CD4-positive, alpha-beta memory T cell (primary cell): ENCODE data around the gene IL1RAPL2. TPM values are rescaled to one million over a fixed set of nuclear protein-coding genes. Genes with fewer than 3 reads are reported as not detected.
"Not testable (repeated sequence)": the region's sequence is repeated elsewhere in the genome, so short reads cannot be mapped to it uniquely, and the experiment has no call there.

Experiments
- CTCF ChIA-PET: fragments of 350-600 bp; sonication (Branson Sonifier 250); formaldehyde crosslinking; loops from one replicate; lab custom pipeline; 2021; ENCODE audit warnings: inconsistent platforms; ENCODE audit not compliant: partially characterized antibody; lab: Charles Lee
- POLR2A ChIA-PET: fragments of 350-600 bp; sonication (Branson Sonifier 250); formaldehyde crosslinking; loops from one replicate; lab custom pipeline; 2021; ENCODE audit not compliant: partially characterized antibody; lab: Charles Lee
- DNase-seq, 5 donors: peaks; one replicate each; pipeline versions ENCODE4 v3.0.0 to v3.0.0-alpha.2; 2020 to 2022; ENCODE audit warnings: mixed read lengths in 1 of 5
- H3K27ac ChIP-seq: one replicate; pipeline ENCODE4 v1.7.0; 2013; ENCODE audit warnings: low read depth, low read length
- H3K27me3 ChIP-seq: 2 replicates; pipeline ENCODE4 v1.7.0; 2013; ENCODE audit warnings: mild to moderate bottlenecking, low read length, moderate library complexity; ENCODE audit not compliant: insufficient read depth
- H3K36me3 ChIP-seq: 2 replicates; pipeline ENCODE4 v1.7.0; 2013; ENCODE audit warnings: mild to moderate bottlenecking, low read length, moderate library complexity; ENCODE audit not compliant: insufficient read depth
- H3K4me1 ChIP-seq: 2 replicates; pipeline ENCODE4 v1.7.0; 2013; ENCODE audit warnings: mild to moderate bottlenecking, low read length, moderate library complexity; ENCODE audit not compliant: insufficient read depth
- H3K4me3 ChIP-seq, 2 donors: one replicate each; pipeline ENCODE4 v1.7.0; 2013; ENCODE audit warnings: low read length in 2 of 2, mild to moderate bottlenecking in 1 of 2
- H3K9me3 ChIP-seq, 2 donors: one replicate each; pipeline ENCODE4 v1.7.0; 2013; ENCODE audit warnings: low read length in 2 of 2, control low read depth in 1 of 2; ENCODE audit not compliant: control insufficient read depth in 1 of 2
- H3K27ac Mint-ChIP-seq, 7 donors: one replicate each; pipeline ENCODE4 v1.8.0; 2020 to 2021; ENCODE audit warnings: mixed read lengths in 7 of 7, mild to moderate bottlenecking in 6 of 7, inconsistent platforms in 3 of 7, moderate library complexity in 3 of 7
- H3K27me3 Mint-ChIP-seq, 2 donors: one replicate each; pipeline ENCODE4 v1.8.0; 2020 to 2021; ENCODE audit warnings: mixed read lengths in 2 of 2
- H3K36me3 Mint-ChIP-seq, 2 donors: one replicate each; pipeline ENCODE4 v1.8.0; 2020 to 2021; ENCODE audit warnings: mixed read lengths in 2 of 2, inconsistent platforms in 1 of 2, mild to moderate bottlenecking in 1 of 2
- H3K4me1 Mint-ChIP-seq, 4 donors: one replicate each; pipeline ENCODE4 v1.8.0; 2020 to 2021; ENCODE audit warnings: mixed read lengths in 4 of 4, mild to moderate bottlenecking in 1 of 4
- H3K4me3 Mint-ChIP-seq, 8 donors: one replicate each; pipeline ENCODE4 v1.8.0; 2020 to 2021; ENCODE audit warnings: mixed read lengths in 8 of 8, mild to moderate bottlenecking in 7 of 8, moderate library complexity in 6 of 8, inconsistent platforms in 3 of 8
- H3K9me3 Mint-ChIP-seq, 8 donors: one replicate each; pipeline ENCODE4 v1.8.0; 2020 to 2021; ENCODE audit warnings: mixed read lengths in 8 of 8, mild to moderate bottlenecking in 5 of 8, inconsistent platforms in 3 of 8, moderate library complexity in 1 of 8
- intact Hi-C: fragments of 100-400 bp; cut with micrococcal nuclease; formaldehyde crosslinking; loops from one replicate; pipeline ENCODE4 v1.15.1; 2023
- polyA plus RNA-seq, 2 donors: library from polyadenylated mRNA; unstranded; fragments of 300-500 nt; fragmentation: Illumina TruSeq; gene quantifications; one replicate each; pipeline ENCODE4 v1.2.3, GENCODE V29; 2021
- total RNA-seq, 2 experiments: library from RNA; stranded (reverse); gene quantifications; one replicate each; pipeline ENCODE4 v1.2.3, GENCODE V29; 2021

Gene IL1RAPL2
- total and polyA plus RNA-seq, 4 experiments from 2014 or later = not detected

DNA sequence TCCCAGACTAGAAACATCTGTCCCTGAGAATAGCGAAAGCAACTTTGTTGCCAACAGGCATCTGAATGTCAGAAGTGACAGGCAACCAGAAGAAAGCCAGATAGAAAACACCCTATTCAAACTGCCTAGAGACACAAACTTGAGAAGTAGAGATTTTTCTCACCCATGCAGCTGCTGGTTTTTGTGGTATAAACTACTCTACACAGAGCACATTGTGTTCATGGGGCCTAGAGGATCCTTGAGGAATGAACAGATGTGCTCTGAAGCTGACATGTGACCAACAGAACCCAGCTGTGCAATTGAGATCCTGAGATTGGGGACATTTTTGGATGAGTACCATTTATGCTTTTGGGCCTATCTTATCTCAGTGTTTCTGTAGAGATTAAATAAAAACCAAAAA, 1192.8 kb downstream of the IL1RAPL2 start:
- Mint-ChIP-seq H3K9me3 (peaks cover 0 to 9% (median 2%) of the 10 kb centered on the region in 8 donors), H3K27ac (no peak overlapping the region), H3K36me3 (no peaks in the 10 kb centered on the region), H3K4me1 (no peaks in the 10 kb centered on the region), H3K4me3 (no peak overlapping the region), H3K27me3 (no peaks in the 10 kb centered on the region)
- no peak overlapping the region for H3K4me3 ChIP-seq
- no peaks in the 10 kb centered on the region for H3K27me3 ChIP-seq
- H3K9me3 ChIP-seq = no peaks in the 10 kb centered on the region
- intact Hi-C loops = no loop called here
- H3K4me1 ChIP-seq = no peaks in the 10 kb centered on the region
- ChIA-PET CTCF (no interaction called here), POLR2A (no interaction called here)
- no peak for DNase-seq
- no peak overlapping the region for H3K27ac ChIP-seq
- no peaks in the 10 kb centered on the region for H3K36me3 ChIP-seq

DNA sequence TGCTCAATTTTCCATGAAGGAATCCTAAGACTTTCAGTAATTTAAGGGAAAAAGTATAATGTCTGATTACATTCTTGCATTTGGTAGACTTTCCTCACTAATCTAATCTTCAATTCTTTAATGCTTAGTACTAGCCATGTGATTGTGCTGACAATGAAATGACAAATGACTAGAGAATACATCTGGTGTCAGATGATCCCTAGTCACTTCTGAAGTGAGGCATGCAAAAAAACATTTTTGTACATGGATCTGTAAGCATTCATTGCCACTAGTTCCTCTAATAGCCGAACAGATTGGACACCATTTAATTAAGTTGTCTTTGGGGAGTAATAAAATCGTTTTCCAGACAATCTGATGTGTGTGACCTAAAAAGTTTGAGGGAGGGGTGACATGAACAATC, 1193.6 kb downstream of the IL1RAPL2 start:
- CTCF ChIA-PET = no interaction called here
- Mint-ChIP-seq H3K4me1 (no peaks in the 10 kb centered on the region), H3K27me3 (no peaks in the 10 kb centered on the region)

DNA sequence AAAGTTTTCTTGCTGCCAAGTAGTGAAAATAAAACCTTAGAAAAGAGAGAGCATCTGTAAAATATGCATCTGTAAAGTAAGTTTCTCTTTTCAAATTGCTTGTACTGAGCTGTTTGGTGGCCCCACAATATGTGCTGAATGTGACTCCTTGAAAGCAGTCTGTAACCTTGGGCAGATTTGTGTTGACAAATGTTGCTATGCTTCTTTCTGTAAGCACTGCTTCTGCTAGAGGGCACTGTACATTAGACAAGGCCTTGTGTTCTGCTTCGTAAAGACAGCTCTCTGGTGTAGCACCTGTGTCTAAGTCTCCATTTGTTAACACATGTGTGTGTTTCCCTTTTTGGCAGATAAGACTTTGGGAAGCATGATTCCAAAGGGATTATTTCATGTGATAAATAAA, 1199.7 kb downstream of the IL1RAPL2 start:
- no peak for DNase-seq
- Histone ChIP-seq H3K4me1 (no peaks in the 10 kb centered on the region), H3K9me3 (no peaks in the 10 kb centered on the region), H3K4me3 (no peak overlapping the region), H3K27ac (no peak overlapping the region), H3K27me3 (no peaks in the 10 kb centered on the region), H3K36me3 (no peaks in the 10 kb centered on the region)
- Mint-ChIP-seq H3K36me3 (no peaks in the 10 kb centered on the region), H3K4me3 (no peak overlapping the region), H3K9me3 (peaks cover 0 to 4% (median 0%) of the 10 kb centered on the region in 8 donors), H3K27ac (no peak overlapping the region), H3K4me1 (no peaks in the 10 kb centered on the region), H3K27me3 (no peaks in the 10 kb centered on the region)
- intact Hi-C loops = no loop called here
- ChIA-PET CTCF (no interaction called here), POLR2A (no interaction called here)

More for the DNA sequence above, 1193.6 kb downstream of the IL1RAPL2 start:
- Mint-ChIP-seq H3K9me3 (peaks cover 0 to 9% (median 2%) of the 10 kb centered on the region in 8 donors), H3K27ac (no peak overlapping the region), H3K36me3 (no peaks in the 10 kb centered on the region), H3K4me3 (no peak overlapping the region)
- no peaks in the 10 kb centered on the region for H3K4me1 ChIP-seq
- H3K9me3 ChIP-seq = no peaks in the 10 kb centered on the region
- H3K27ac ChIP-seq = no peak overlapping the region
- intact Hi-C loops = no loop called here
- POLR2A ChIA-PET = no interaction called here
- DNase-seq = no peak
- no peaks in the 10 kb centered on the region for H3K36me3 ChIP-seq
- no peak overlapping the region for H3K4me3 ChIP-seq
- no peaks in the 10 kb centered on the region for H3K27me3 ChIP-seq

DNA sequence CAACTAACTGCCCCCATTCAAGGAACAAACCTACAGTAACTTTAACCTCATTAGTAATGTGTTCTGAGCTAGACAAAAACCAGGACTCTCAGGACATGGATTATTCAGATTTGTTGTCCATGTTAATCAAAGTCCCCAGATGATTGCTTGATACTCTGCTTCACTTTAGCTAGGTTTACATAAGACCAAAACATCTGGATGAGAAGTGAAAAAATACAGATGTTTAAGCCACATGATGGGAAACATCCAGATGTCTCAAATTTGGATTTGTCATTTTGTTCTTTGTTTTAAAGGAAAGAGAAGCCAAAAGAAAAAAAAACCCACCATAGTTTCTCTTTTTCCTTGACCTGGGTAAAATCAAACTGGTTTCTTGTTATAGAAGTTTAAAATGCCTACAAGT, 1207.8 kb downstream of the IL1RAPL2 start:
- Mint-ChIP-seq H3K27me3 (no peaks in the 10 kb centered on the region), H3K9me3 (peaks cover 0 to 2% (median 0%) of the 10 kb centered on the region in 8 donors), H3K4me3 (no peak overlapping the region), H3K27ac (no peak overlapping the region), H3K36me3 (no peaks in the 10 kb centered on the region), H3K4me1 (no peaks in the 10 kb centered on the region)
- CTCF ChIA-PET = no interaction called here
- intact Hi-C loops = no loop called here
- Histone ChIP-seq H3K4me1 (no peaks in the 10 kb centered on the region), H3K36me3 (no peaks in the 10 kb centered on the region), H3K27ac (no peak overlapping the region), H3K27me3 (no peaks in the 10 kb centered on the region), H3K4me3 (no peak overlapping the region), H3K9me3 (no peaks in the 10 kb centered on the region)
- POLR2A ChIA-PET = no interaction called here
- DNase-seq = no peak

DNA sequence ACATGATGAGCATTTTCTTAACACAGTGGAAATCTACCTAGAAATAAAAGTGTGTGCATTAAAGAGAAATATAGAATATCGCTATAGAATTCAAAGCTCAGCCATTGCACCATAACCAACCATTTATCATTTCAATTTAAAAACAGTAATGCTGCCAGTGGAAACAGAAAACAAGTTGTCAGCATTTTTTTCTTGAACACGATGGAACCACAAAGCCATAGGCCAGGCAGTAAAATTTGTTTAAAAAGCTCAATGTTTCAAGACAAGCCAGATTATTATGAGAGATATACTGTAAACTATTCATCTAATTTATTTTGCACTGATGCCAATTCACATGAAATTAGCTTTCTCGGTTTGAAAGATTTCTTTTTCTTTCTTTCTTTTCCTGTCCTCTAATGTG, 1209.7 kb downstream of the IL1RAPL2 start:
- H3K9me3 Mint-ChIP-seq = no peaks in the 10 kb centered on the region
- Histone ChIP-seq H3K4me3 (no peak overlapping the region), H3K36me3 (no peaks in the 10 kb centered on the region), H3K27me3 (no peaks in the 10 kb centered on the region), H3K9me3 (no peaks in the 10 kb centered on the region), H3K4me1 (no peaks in the 10 kb centered on the region), H3K27ac (no peak overlapping the region)
- ChIA-PET CTCF (no interaction called here), POLR2A (no interaction called here)
- no peak overlapping the region for H3K4me3 Mint-ChIP-seq
- DNase-seq = no peak
- intact Hi-C loops = no loop called here
- no peak overlapping the region for H3K27ac Mint-ChIP-seq
- no peaks in the 10 kb centered on the region for H3K4me1 Mint-ChIP-seq
- no peaks in the 10 kb centered on the region for H3K27me3 Mint-ChIP-seq
- H3K36me3 Mint-ChIP-seq = no peaks in the 10 kb centered on the region

DNA sequence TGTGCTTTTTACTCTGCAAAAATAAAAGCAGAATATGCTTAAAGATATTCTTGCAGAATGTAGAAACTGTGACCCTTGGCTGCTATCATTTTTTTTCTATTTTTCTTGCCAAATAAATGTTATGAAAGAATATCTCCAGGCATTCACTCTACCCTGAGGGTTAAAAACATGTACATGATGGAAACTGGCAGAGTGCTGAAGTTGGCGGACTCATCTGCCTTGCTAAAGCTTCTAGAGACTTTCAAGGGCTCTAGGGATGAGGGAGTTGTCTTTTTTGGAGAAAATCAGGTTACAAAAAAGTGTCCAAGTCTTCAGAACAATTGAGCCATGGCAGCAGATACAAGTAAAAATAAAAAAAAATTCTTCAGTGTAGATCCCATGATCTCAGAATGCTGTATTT, 1215.8 kb downstream of the IL1RAPL2 start:
- H3K36me3 ChIP-seq = no peaks in the 10 kb centered on the region
- no peaks in the 10 kb centered on the region for H3K9me3 Mint-ChIP-seq
- H3K27ac ChIP-seq = no peak overlapping the region
- DNase-seq = no peak
- no peak overlapping the region for H3K4me3 Mint-ChIP-seq
- no peaks in the 10 kb centered on the region for H3K36me3 Mint-ChIP-seq
- H3K4me3 ChIP-seq = no peak overlapping the region
- intact Hi-C loops = no loop called here
- no peaks in the 10 kb centered on the region for H3K4me1 ChIP-seq
- no peaks in the 10 kb centered on the region for H3K27me3 Mint-ChIP-seq
- no peak overlapping the region for H3K27ac Mint-ChIP-seq
- H3K4me1 Mint-ChIP-seq = no peaks in the 10 kb centered on the region
- H3K9me3 ChIP-seq = no peaks in the 10 kb centered on the region
- no peaks in the 10 kb centered on the region for H3K27me3 ChIP-seq
- POLR2A ChIA-PET = no interaction called here
- CTCF ChIA-PET = no interaction called here

DNA sequence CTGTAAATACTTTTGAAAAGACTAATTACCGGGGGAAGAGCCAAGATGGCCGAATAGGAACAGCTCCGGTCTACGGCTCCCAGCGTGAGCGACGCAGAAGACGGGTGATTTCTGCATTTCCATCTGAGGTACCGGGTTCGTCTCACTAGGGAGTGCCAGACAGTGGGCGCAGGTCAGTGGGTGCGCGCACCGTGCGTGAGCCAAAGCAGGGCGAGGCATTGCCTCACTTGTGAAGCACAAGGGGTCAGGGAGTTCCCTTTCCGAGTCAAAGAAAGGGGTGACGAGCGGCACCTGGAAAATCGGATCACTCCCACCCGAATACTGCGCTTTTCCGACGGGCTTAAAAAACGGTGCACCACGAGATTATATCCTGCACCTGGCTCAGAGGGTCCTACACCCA, 1230.9 kb downstream of the IL1RAPL2 start:
- H3K36me3 Mint-ChIP-seq, intact Hi-C loops, H3K9me3 Mint-ChIP-seq: not testable (repeated sequence)

DNA sequence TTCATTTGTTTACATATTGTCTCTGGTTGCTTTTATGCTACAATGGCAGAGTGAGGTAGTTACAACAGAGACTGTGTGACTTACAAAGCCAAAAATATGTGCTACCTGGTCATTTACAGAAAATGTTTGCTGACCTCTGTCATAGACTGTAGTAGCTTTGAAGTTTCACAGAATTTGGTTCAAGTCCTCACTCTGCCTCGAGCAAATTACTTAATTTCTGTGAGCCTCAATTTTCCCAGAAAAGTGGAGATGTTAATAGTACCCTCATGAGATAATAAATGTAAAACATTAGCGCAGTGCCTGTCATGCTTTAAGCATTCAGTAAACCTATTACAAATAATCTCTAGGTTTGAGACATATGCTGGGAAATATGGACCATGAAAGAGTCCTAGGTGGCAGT, 1237.9 kb downstream of the IL1RAPL2 start:
- no peak overlapping the region for H3K27ac Mint-ChIP-seq
- DNase-seq = no peak
- ChIA-PET CTCF (no interaction called here), POLR2A (no interaction called here)
- H3K9me3 ChIP-seq = no peaks in the 10 kb centered on the region
- no peak overlapping the region for H3K4me3 ChIP-seq
- no peaks in the 10 kb centered on the region for H3K4me1 ChIP-seq
- intact Hi-C loops = no loop called here
- no peak overlapping the region for H3K27ac ChIP-seq
- H3K36me3 Mint-ChIP-seq = no peaks in the 10 kb centered on the region
- no peak overlapping the region for H3K4me3 Mint-ChIP-seq
- H3K27me3 ChIP-seq = no peaks in the 10 kb centered on the region
- no peaks in the 10 kb centered on the region for H3K27me3 Mint-ChIP-seq
- no peaks in the 10 kb centered on the region for H3K4me1 Mint-ChIP-seq
- peaks cover 0 to 17% (median 0%) of the 10 kb centered on the region in 8 donors for H3K9me3 Mint-ChIP-seq
- no peaks in the 10 kb centered on the region for H3K36me3 ChIP-seq

More for the DNA sequence above, 1230.9 kb downstream of the IL1RAPL2 start:
- H3K4me1 Mint-ChIP-seq, DNase-seq, POLR2A ChIA-PET, H3K9me3 ChIP-seq, H3K4me1 ChIP-seq, CTCF ChIA-PET, H3K27me3 Mint-ChIP-seq, H3K4me3 Mint-ChIP-seq, H3K27me3 ChIP-seq, H3K27ac ChIP-seq, H3K27ac Mint-ChIP-seq, H3K36me3 ChIP-seq, H3K4me3 ChIP-seq: not testable (repeated sequence)
